Measurements from ENCODE around the gene OTUD5.

- no peak for TF ChIP-seq ZNF547 (CRISPR knock-in tag; IDR thresholded peaks at IDR 0.05)
- TF ChIP-seq, protein P1, sequence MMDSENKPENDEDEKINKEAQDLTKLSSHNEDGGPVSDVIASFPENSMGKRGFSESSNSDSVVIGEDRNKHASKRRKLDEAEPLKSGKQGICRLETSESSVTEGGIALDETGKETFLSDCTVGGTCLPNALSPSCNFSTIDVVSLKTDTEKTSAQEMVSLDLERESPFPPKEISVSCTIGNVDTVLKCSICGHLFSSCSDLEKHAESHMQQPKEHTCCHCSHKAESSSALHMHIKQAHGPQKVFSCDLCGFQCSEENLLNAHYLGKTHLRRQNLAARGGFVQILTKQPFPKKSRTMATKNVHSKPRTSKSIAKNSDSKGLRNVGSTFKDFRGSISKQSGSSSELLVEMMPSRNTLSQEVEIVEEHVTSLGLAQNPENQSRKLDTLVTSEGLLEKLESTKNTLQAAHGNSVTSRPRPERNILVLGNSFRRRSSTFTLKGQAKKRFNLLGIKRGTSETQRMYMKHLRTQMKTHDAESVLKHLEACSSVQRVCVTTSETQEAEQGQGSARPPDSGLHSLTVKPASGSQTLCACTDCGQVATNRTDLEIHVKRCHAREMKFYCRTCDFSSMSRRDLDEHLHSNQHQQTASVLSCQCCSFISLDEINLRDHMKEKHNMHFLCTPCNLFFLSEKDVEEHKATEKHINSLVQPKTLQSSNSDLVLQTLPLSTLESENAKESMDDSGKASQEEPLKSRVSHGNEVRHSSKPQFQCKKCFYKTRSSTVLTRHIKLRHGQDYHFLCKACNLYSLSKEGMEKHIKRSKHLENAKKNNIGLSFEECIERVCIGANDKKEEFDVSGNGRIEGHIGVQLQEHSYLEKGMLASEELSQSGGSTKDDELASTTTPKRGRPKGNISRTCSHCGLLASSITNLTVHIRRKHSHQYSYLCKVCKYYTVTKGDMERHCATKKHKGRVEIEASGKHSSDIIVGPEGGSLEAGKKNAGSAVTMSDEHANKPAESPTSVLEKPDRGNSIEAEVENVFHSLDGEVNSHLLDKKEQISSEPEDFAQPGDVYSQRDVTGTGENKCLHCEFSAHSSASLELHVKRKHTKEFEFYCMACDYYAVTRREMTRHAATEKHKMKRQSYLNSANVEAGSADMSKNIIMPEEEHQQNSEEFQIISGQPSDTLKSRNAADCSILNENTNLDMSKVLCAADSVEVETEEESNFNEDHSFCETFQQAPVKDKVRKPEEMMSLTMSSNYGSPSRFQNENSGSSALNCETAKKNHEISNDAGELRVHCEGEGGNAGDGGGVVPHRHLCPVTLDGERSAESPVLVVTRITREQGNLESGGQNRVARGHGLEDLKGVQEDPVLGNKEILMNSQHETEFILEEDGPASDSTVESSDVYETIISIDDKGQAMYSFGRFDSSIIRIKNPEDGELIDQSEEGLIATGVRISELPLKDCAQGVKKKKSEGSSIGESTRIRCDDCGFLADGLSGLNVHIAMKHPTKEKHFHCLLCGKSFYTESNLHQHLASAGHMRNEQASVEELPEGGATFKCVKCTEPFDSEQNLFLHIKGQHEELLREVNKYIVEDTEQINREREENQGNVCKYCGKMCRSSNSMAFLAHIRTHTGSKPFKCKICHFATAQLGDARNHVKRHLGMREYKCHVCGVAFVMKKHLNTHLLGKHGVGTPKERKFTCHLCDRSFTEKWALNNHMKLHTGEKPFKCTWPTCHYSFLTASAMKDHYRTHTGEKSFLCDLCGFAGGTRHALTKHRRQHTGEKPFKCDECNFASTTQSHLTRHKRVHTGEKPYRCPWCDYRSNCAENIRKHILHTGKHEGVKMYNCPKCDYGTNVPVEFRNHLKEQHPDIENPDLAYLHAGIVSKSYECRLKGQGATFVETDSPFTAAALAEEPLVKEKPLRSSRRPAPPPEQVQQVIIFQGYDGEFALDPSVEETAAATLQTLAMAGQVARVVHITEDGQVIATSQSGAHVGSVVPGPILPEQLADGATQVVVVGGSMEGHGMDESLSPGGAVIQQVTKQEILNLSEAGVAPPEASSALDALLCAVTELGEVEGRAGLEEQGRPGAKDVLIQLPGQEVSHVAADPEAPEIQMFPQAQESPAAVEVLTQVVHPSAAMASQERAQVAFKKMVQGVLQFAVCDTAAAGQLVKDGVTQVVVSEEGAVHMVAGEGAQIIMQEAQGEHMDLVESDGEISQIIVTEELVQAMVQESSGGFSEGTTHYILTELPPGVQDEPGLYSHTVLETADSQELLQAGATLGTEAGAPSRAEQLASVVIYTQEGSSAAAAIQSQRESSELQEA (CRISPR knock-in tag; IDR thresholded peaks at IDR 0.05; ENCODE audit: not compliant biosample characterization): no peak
- TF ChIP-seq NR2F6 (IDR thresholded peaks at IDR 0.05): no peak
- TF ChIP-seq NR2F6 (CRISPR knock-in tag; IDR thresholded peaks at IDR 0.05): no peak
- TF ChIP-seq, protein P2, sequence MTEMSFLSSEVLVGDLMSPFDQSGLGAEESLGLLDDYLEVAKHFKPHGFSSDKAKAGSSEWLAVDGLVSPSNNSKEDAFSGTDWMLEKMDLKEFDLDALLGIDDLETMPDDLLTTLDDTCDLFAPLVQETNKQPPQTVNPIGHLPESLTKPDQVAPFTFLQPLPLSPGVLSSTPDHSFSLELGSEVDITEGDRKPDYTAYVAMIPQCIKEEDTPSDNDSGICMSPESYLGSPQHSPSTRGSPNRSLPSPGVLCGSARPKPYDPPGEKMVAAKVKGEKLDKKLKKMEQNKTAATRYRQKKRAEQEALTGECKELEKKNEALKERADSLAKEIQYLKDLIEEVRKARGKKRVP (CRISPR knock-in tag; IDR thresholded peaks at IDR 0.05): no peak
- TF ChIP-seq, protein P3, sequence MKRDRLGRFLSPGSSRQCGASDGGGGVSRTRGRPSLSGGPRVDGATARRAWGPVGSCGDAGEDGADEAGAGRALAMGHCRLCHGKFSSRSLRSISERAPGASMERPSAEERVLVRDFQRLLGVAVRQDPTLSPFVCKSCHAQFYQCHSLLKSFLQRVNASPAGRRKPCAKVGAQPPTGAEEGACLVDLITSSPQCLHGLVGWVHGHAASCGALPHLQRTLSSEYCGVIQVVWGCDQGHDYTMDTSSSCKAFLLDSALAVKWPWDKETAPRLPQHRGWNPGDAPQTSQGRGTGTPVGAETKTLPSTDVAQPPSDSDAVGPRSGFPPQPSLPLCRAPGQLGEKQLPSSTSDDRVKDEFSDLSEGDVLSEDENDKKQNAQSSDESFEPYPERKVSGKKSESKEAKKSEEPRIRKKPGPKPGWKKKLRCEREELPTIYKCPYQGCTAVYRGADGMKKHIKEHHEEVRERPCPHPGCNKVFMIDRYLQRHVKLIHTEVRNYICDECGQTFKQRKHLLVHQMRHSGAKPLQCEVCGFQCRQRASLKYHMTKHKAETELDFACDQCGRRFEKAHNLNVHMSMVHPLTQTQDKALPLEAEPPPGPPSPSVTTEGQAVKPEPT (CRISPR knock-in tag; IDR thresholded peaks at IDR 0.05; ENCODE audit: low read depth): no peak
- TF ChIP-seq, protein P4, sequence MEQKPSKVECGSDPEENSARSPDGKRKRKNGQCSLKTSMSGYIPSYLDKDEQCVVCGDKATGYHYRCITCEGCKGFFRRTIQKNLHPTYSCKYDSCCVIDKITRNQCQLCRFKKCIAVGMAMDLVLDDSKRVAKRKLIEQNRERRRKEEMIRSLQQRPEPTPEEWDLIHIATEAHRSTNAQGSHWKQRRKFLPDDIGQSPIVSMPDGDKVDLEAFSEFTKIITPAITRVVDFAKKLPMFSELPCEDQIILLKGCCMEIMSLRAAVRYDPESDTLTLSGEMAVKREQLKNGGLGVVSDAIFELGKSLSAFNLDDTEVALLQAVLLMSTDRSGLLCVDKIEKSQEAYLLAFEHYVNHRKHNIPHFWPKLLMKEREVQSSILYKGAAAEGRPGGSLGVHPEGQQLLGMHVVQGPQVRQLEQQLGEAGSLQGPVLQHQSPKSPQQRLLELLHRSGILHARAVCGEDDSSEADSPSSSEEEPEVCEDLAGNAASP (CRISPR knock-in tag; IDR thresholded peaks at IDR 0.05; ENCODE audit: borderline replicate concordance): no peak
- TF ChIP-seq JUND (CRISPR knock-in tag; IDR thresholded peaks at IDR 0.05): no peak
- TF ChIP-seq ZNF205 (CRISPR knock-in tag; IDR thresholded peaks at IDR 0.05): no peak
- TF ChIP-seq TBP (CRISPR knock-in tag; IDR thresholded peaks at IDR 0.05): no peak
- no peak for TF ChIP-seq MEF2D (CRISPR knock-in tag; IDR thresholded peaks at IDR 0.05)
- TF ChIP-seq, protein P5, sequence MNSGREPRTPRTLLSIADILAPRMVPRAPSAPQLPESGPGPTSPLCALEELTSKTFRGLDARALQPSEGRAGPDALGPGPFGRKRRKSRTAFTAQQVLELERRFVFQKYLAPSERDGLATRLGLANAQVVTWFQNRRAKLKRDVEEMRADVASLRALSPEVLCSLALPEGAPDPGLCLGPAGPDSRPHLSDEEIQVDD (CRISPR knock-in tag; IDR thresholded peaks at IDR 0.05; ENCODE audit: borderline replicate concordance): no peak
- TF ChIP-seq CTCF (CRISPR knock-in tag; IDR thresholded peaks at IDR 0.05): no peak
- TF ChIP-seq, protein P6, sequence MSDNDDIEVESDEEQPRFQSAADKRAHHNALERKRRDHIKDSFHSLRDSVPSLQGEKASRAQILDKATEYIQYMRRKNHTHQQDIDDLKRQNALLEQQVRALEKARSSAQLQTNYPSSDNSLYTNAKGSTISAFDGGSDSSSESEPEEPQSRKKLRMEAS (IDR thresholded peaks at IDR 0.05): no peak
Observed at GRCh38 chrX:48996969-48997368, 39.6 kb upstream of the OTUD5 start.
